ENCODE data around the gene TMEM125.

TMEM125 gene

GRCh38 chr1:43235451-43236121 lies 34.2 kb upstream of the TMEM125 start:
- no peak for TF ChIP-seq CTCF (IDR thresholded peaks at IDR 0.05; ENCODE audit: low read depth, low read length)
- no peak overlapping the region for H3K4me3 ChIP-seq (ENCODE audit: low read depth, low read length)
- no peak for DNase-seq (ENCODE audit: low read depth, low spot score)
- in situ Hi-C loops (cut with HindIII; ENCODE audit: low sequenced_read_pairs) = no loop called here

- H3K4me3 ChIP-seq (ENCODE audit: low read depth, low read length) = no peak overlapping the region
- in situ Hi-C loops (cut with HindIII; ENCODE audit: low sequenced_read_pairs) = no loop called here
Observed at GRCh38 chr1:43237121-43237520, 32.7 kb upstream of the TMEM125 start.

GRCh38 chr1:43238085-43238484 lies 31.7 kb upstream of the TMEM125 start:
- peak; percentile 51 for DNase-seq (ENCODE audit: low read depth, low spot score)
- in situ Hi-C loops (cut with HindIII; ENCODE audit: low sequenced_read_pairs) = no loop called here
- peak; percentile 80 for TF ChIP-seq CTCF (IDR thresholded peaks at IDR 0.05; ENCODE audit: low read depth, low read length)
- H3K4me3 ChIP-seq (ENCODE audit: low read depth, low read length) = no peak overlapping the region

More at GRCh38 chr1:43237121-43237520, 32.7 kb upstream of the TMEM125 start:
- no peak for TF ChIP-seq CTCF (IDR thresholded peaks at IDR 0.05; ENCODE audit: low read depth, low read length)
- no peak for DNase-seq (ENCODE audit: low read depth, low spot score)

GRCh38 chr1:43238991-43239469 lies 30.8 kb upstream of the TMEM125 start:
- in situ Hi-C loops (cut with HindIII; ENCODE audit: low sequenced_read_pairs) = no loop called here
- H3K4me3 ChIP-seq (ENCODE audit: low read depth, low read length) = no peak overlapping the region
- DNase-seq (ENCODE audit: low read depth, low spot score) = no peak
- no peak for TF ChIP-seq CTCF (IDR thresholded peaks at IDR 0.05; ENCODE audit: low read depth, low read length)

- no peak for DNase-seq (ENCODE audit: low read depth, low spot score)
- in situ Hi-C loops (cut with HindIII; ENCODE audit: low sequenced_read_pairs) = no loop called here
- no peak for TF ChIP-seq CTCF (IDR thresholded peaks at IDR 0.05; ENCODE audit: low read depth, low read length)
- H3K4me3 ChIP-seq (ENCODE audit: low read depth, low read length) = no peak overlapping the region
Observed at GRCh38 chr1:43239484-43239883, 30.3 kb upstream of the TMEM125 start.

- in situ Hi-C loops (cut with HindIII; ENCODE audit: low sequenced_read_pairs) = no loop called here
Observed at GRCh38 chr1:43241413-43241836, 28.4 kb upstream of the TMEM125 start.

More at GRCh38 chr1:43241413-43241836, 28.4 kb upstream of the TMEM125 start:
- TF ChIP-seq CTCF (IDR thresholded peaks at IDR 0.05; ENCODE audit: low read depth, low read length) = no peak
- peak; percentile 27 for DNase-seq (ENCODE audit: low read depth, low spot score)
- no peak overlapping the region for H3K4me3 ChIP-seq (ENCODE audit: low read depth, low read length)
